Neural progenitor cell (in vitro differentiated cells): ENCODE data around the gene CCDC7.

Experiments used
- EZH2phosphoT487 ChIP-seq: fragments of 200-600 bp; sonication (generic); IDR thresholded peaks from 2 replicates; pipeline ENCODE4 v1.6.1; 2017; ENCODE audit warnings: antibody characterized with exemption
- TF ChIP-seq, protein P1 (sequence below): fragments of 200-600 bp; sonication (generic); IDR thresholded peaks from 2 replicates; pipeline ENCODE4 v1.5.1; 2017; ENCODE audit warnings: antibody characterized with exemption, mild to moderate bottlenecking

DNA sequence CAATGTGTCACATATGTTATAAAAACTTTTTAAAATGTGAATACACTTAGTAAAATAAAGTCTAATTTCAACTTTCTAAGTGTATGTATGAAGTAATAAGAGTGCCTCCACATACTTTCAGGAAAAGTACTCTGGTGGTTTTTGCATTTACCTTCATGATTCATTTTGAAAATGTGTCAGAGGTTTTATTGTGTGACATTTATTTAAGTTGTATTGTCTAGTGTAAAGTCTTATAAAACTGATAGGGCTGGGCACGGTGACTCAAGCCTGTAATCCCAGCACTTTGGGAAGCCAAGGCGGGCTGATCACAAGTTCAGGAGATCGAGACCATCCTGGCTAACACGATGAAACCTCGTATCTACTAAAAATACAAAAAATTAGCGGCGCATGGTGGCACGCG, 285.6 kb downstream of the CCDC7 start:
- TF ChIP-seq, protein P1, sequence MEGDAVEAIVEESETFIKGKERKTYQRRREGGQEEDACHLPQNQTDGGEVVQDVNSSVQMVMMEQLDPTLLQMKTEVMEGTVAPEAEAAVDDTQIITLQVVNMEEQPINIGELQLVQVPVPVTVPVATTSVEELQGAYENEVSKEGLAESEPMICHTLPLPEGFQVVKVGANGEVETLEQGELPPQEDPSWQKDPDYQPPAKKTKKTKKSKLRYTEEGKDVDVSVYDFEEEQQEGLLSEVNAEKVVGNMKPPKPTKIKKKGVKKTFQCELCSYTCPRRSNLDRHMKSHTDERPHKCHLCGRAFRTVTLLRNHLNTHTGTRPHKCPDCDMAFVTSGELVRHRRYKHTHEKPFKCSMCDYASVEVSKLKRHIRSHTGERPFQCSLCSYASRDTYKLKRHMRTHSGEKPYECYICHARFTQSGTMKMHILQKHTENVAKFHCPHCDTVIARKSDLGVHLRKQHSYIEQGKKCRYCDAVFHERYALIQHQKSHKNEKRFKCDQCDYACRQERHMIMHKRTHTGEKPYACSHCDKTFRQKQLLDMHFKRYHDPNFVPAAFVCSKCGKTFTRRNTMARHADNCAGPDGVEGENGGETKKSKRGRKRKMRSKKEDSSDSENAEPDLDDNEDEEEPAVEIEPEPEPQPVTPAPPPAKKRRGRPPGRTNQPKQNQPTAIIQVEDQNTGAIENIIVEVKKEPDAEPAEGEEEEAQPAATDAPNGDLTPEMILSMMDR, result no peak
- TF ChIP-seq EZH2phosphoT487, result no peak
